PC-3 (cell line): ENCODE data around the gene UPB1. TPM values are rescaled to one million over a fixed set of nuclear protein-coding genes. Genes with fewer than 3 reads are reported as not detected.

Experiments used
- ATAC-seq: fragments of 200-7000 bp; cut with Tn5 transposase; 2 replicates; pipeline ENCODE4 v1.9.1; 2020; ENCODE audit warnings: mild to moderate bottlenecking, moderate library complexity
- Bru-seq: library from RNA; stranded (reverse); fragments of 400-500 nt; gene quantifications from one replicate; lab custom pipeline; 2021; lab: Mats Ljungman, UMichigan
- BruChase-seq, 2 experiments: library from RNA; stranded (reverse); fragments of 400-500 nt; gene quantifications; one replicate each; lab custom pipeline; 2021; lab: Mats Ljungman, UMichigan
- BruUV-seq: library from RNA; stranded (reverse); fragments of 400-500 nt; replicated peaks from 2 replicates; lab custom pipeline; 2021; lab: Mats Ljungman, UMichigan
- CTCF ChIA-PET: fragments of 300-600 bp; sonication (Branson Sonifier 250); formaldehyde crosslinking; loops from one replicate; lab custom pipeline; 2022; ENCODE audit warnings: antibody characterized with exemption; lab: Charles Lee
- POLR2A ChIA-PET: fragments of 300-600 bp; sonication (Branson Sonifier 250); formaldehyde crosslinking; loops from one replicate; lab custom pipeline; 2022; ENCODE audit warnings: antibody characterized with exemption; ENCODE audit not compliant: unreplicated experiment; lab: Charles Lee
- DNase-seq: peaks from one replicate; pipeline ENCODE4 v3.0.0-alpha.2; 2015
- H2AFZ ChIP-seq: fragments of 300-600 bp; sonication (generic); 2 replicates; pipeline ENCODE4 v1.6.0; 2016; ENCODE audit warnings: antibody characterized with exemption, low read length
- H3F3A ChIP-seq: fragments of 300-600 bp; sonication (generic); one replicate; pipeline ENCODE4 v1.6.0; 2017; ENCODE audit warnings: antibody characterized with exemption, low read length, control low read depth, mild to moderate bottlenecking; ENCODE audit not compliant: unreplicated experiment
- H3K27ac ChIP-seq: fragments of 300-600 bp; sonication (generic); 2 replicates; pipeline ENCODE4 v1.5.1; 2016; ENCODE audit warnings: mild to moderate bottlenecking, low read length
- H3K27me3 ChIP-seq: fragments of 300-600 bp; sonication (generic); 2 replicates; pipeline ENCODE4 v1.6.1; 2016; ENCODE audit warnings: low read length, mixed read lengths
- H3K36me3 ChIP-seq: fragments of 300-600 bp; sonication (generic); 2 replicates; pipeline ENCODE4 v1.6.1; 2016; ENCODE audit warnings: low read depth, mixed run types, low read length, mixed read lengths
- H3K4me1 ChIP-seq: fragments of 300-600 bp; sonication (generic); 2 replicates; pipeline ENCODE4 v1.5.1; 2016; ENCODE audit warnings: low read length; ENCODE audit not compliant: insufficient read depth
- H3K4me2 ChIP-seq: fragments of 300-600 bp; sonication (generic); 2 replicates; pipeline ENCODE4 v1.6.0; 2016; ENCODE audit warnings: low read length
- H3K4me3 ChIP-seq: fragments of 300-600 bp; sonication (generic); 2 replicates; pipeline ENCODE4 v1.5.1; 2016; ENCODE audit warnings: mild to moderate bottlenecking, low read length, mixed read lengths
- H3K79me2 ChIP-seq: fragments of 300-600 bp; sonication (generic); 2 replicates; pipeline ENCODE4 v1.6.1; 2017; ENCODE audit warnings: low read length, mixed read lengths
- H3K9ac ChIP-seq: fragments of 300-600 bp; sonication (generic); 2 replicates; pipeline ENCODE4 v1.6.0; 2016; ENCODE audit warnings: mild to moderate bottlenecking, low read length
- H3K9me2 ChIP-seq: fragments of 300-600 bp; sonication (generic); replicated peaks from 2 replicates; pipeline ENCODE4 v1.6.1; 2016; ENCODE audit warnings: mixed run types, low read length, mixed read lengths
- H3K9me3 ChIP-seq: fragments of 300-600 bp; sonication (generic); 2 replicates; pipeline ENCODE4 v1.6.1; 2016; ENCODE audit warnings: low read length, mixed read lengths
- H4K20me1 ChIP-seq: fragments of 300-600 bp; sonication (generic); 2 replicates; pipeline ENCODE4 v1.6.1; 2016; ENCODE audit warnings: low read length, mixed read lengths
- CTCF ChIP-seq: fragments of 300-600 bp; sonication (generic); conservative IDR thresholded peaks from 2 replicates; pipeline ENCODE4 v1.5.1; 2017; ENCODE audit warnings: antibody characterized with exemption, low read depth, mild to moderate bottlenecking, low read length
- EZH2 ChIP-seq: fragments of 300-600 bp; sonication (generic); IDR thresholded peaks from one replicate; pipeline ENCODE4 v1.6.1; 2017; ENCODE audit warnings: antibody characterized with exemption, mild to moderate bottlenecking, low read length; ENCODE audit not compliant: unreplicated experiment
- EZH2phosphoT487 ChIP-seq: fragments of 300-600 bp; sonication (generic); IDR thresholded peaks from 2 replicates; pipeline ENCODE4 v1.6.1; 2018; ENCODE audit warnings: mild to moderate bottlenecking, antibody characterized with exemption, low read length, borderline replicate concordance
- intact Hi-C: fragments of 100-400 bp; cut with micrococcal nuclease; formaldehyde crosslinking; loops from 2 replicates; pipeline ENCODE4 v1.9.0; 2023
- long read RNA-seq: library from polyadenylated mRNA; unstranded; transcript quantifications from one replicate; pipeline ENCODE4 v2.0.0, GENCODE V29; 2021; ENCODE audit not compliant: unreplicated experiment
- total RNA-seq: library from RNA; depleted of rRNA; stranded (reverse); fragments of >200 nt; gene quantifications from 2 replicates; pipeline ENCODE4 v1.2.3, GENCODE V29; 2014; rRNA removed

Gene UPB1
- total RNA-seq (0.29 TPM in 1 of 2 replicates, not detected in the other), Bru-seq, nascent RNA (percentile 6 among the genes with signal in this experiment), BruChase-seq, experiment 1, labeled RNA remaining after a 6-hour chase (percentile 19 among the genes with signal in this experiment), BruChase-seq, experiment 2, labeled RNA remaining after a 2-hour chase (percentile 22 among the genes with signal in this experiment)
- long read RNA-seq, result 0 reads

- Histone ChIP-seq H3K9ac (no peak within 1 kb of the TSS), H3K9me2 (no peaks in the 10 kb centered on the region), H3F3A (no peaks in the 10 kb centered on the region), H3K4me2 (no peak within 1 kb of the TSS), H3K4me3 (no peak within 1 kb of the TSS), H3K27me3 (no peaks in the 10 kb centered on the region), H3K27ac (no peak within 1 kb of the TSS), H2AFZ (no peak within 1 kb of the TSS), H4K20me1 (no peaks in the 10 kb centered on the region), H3K79me2 (no peaks in the 10 kb centered on the region), H3K9me3 (no peaks in the 10 kb centered on the region), H3K4me1 (no peaks in the 10 kb centered on the region), H3K36me3 (no peaks in the 10 kb centered on the region)
- intact Hi-C loops, result no loop called here
- ATAC-seq (no peak), DNase-seq (no peak)
- BruUV-seq, result no TSS peak
- TF ChIP-seq CTCF (no peak), EZH2phosphoT487 (no peak), EZH2 (no peak)
- POLR2A ChIA-PET, result no interaction called here
- CTCF ChIA-PET, result no interaction called here
Observed at GRCh38 chr22:24494528-24495364, at the start of gene UPB1. TSS of gene UPB1 (plus strand) at chr22:24495332. CDS start at chr22:24495404, 72 bp downstream.

- POLR2A ChIA-PET, result no interaction called here
- Histone ChIP-seq H3F3A (no peaks in the 10 kb centered on the region), H3K9me3 (no peaks in the 10 kb centered on the region), H3K79me2 (no peaks in the 10 kb centered on the region), H3K36me3 (no peaks in the 10 kb centered on the region), H3K4me3 (no peak overlapping the region), H3K4me1 (no peaks in the 10 kb centered on the region), H2AFZ (no peak overlapping the region), H3K4me2 (no peak overlapping the region), H3K9ac (no peak overlapping the region), H4K20me1 (no peaks in the 10 kb centered on the region), H3K9me2 (no peaks in the 10 kb centered on the region), H3K27ac (no peak overlapping the region), H3K27me3 (no peaks in the 10 kb centered on the region)
- no peak for TF ChIP-seq EZH2phosphoT487
- TF ChIP-seq CTCF, result no peak
- no peak for TF ChIP-seq EZH2
- intact Hi-C loops, result no loop called here
- BruUV-seq, result no TSS peak
- ATAC-seq (no peak), DNase-seq (no peak)
- CTCF ChIA-PET, result no interaction called here
Observed at GRCh38 chr22:24445481-24446259, 49.5 kb upstream of the UPB1 start.
